K562 (cell line): ENCODE data around the gene MYL12A. TPM values are rescaled to one million over a fixed set of nuclear protein-coding genes. Genes with fewer than 3 reads are reported as not detected.
A peak's percentile ranks its signal among the peaks of the same experiment; 100 is the strongest.

Experiments used
- MTA2 ChIP-seq: fragments of 450-650 bp; IDR thresholded peaks from 2 replicates; pipeline ENCODE4 v1.6.1; 2016; ENCODE audit warnings: low read depth
- NEUROD1 ChIP-seq: fragments of 150-350 bp; IDR thresholded peaks from 2 replicates; pipeline ENCODE4 v1.6.1; 2014; ENCODE audit warnings: borderline replicate concordance, low read length, low read depth; ENCODE audit not compliant: partially characterized antibody
- NFXL1 ChIP-seq: fragments of 450-650 bp; formaldehyde crosslinking; IDR thresholded peaks from 2 replicates; pipeline ENCODE4 v1.4.0; 2021; ENCODE audit warnings: mild to moderate bottlenecking
- RB1 ChIP-seq: fragments of 450-650 bp; IDR thresholded peaks from 2 replicates; pipeline ENCODE4 v1.6.1; 2017; ENCODE audit warnings: low read depth, mild to moderate bottlenecking
- SIX5 ChIP-seq, 2 experiments: IDR thresholded peaks; 2 replicates each; pipeline ENCODE4 v1.6.1; 2011; ENCODE audit warnings: low read length in 2 of 2, borderline replicate concordance in 1 of 2, low read depth in 1 of 2, mild to moderate bottlenecking in 1 of 2, moderate library complexity in 1 of 2; ENCODE audit not compliant: insufficient read depth in 1 of 2
- SMARCA4 ChIP-seq: fragments of 450-650 bp; IDR thresholded peaks from 2 replicates; pipeline ENCODE4 v1.6.1; 2016
- ZEB2 ChIP-seq: fragments of 450-650 bp; IDR thresholded peaks from 2 replicates; pipeline ENCODE4 v1.6.1; 2016
- ZNF551 ChIP-seq: fragments of 250-450 bp; sonication (Bioruptor Pico); IDR thresholded peaks from 2 replicates; pipeline ENCODE4 v1.5.0; 2021; ENCODE audit warnings: mild to moderate bottlenecking, moderate library complexity
- polyA plus RNA-seq, 8 experiments: library from polyadenylated mRNA; depleted of rRNA in 4 of 8; stranded (reverse) in 5 of 8; unstranded in 3 of 8; fragments of >200 nt; fragmentation: Nextera tagmentation in 2 of 8; fragmentation: Illumina TruSeq in 1 of 8; extraction: Ambion mirVana in 2 of 8; extraction: Trizol in 1 of 8; gene quantifications; 2 replicates each; pipeline versions ENCODE4 v1.2.1 to v1.2.3, GENCODE V29; 2011 to 2014; ENCODE audit warnings: inconsistent platforms in 1 of 8, missing spikeins in 1 of 8
- total RNA-seq, 7 experiments: library from RNA; depleted of rRNA in 6 of 7; stranded (reverse); fragments of >200 nt in 6 of 7; fragmentation: Illumina TruSeq in 2 of 7; extraction: Trizol in 2 of 7; gene quantifications; 2 replicates each; pipeline versions ENCODE4 v1.2.1 to v1.2.3, GENCODE V29; 2011 to 2021; ENCODE audit warnings: low replicate concordance in 1 of 7
- TF ChIP-seq, protein P1 (sequence below): fragments of 200-800 bp; sonication (Bioruptor generic); IDR thresholded peaks from 2 replicates; pipeline ENCODE4 v1.6.1; 2017; ENCODE audit warnings: missing genetic modification characterization, missing compliant biosample characterization
- TF ChIP-seq, protein P2 (sequence below): fragments of 450-650 bp; formaldehyde crosslinking; IDR thresholded peaks from 2 replicates; pipeline ENCODE4 v1.4.0; 2022; ENCODE audit warnings: missing genetic modification characterization
- TF ChIP-seq, protein P3 (sequence below): sonication (generic); formaldehyde crosslinking; IDR thresholded peaks from 2 replicates; pipeline ENCODE4 v1.8.1; 2023; ENCODE audit warnings: mild to moderate bottlenecking, missing genetic modification reagents
- TF ChIP-seq, protein P4 (sequence below), 2 experiments: fragments of 450-650 bp; IDR thresholded peaks; 2 replicates each; pipeline ENCODE4 v1.6.1; 2018; ENCODE audit warnings: mild to moderate bottlenecking in 2 of 2, low read depth in 1 of 2; ENCODE audit not compliant: partially characterized antibody in 2 of 2
- TF ChIP-seq, protein P5 (sequence below), 2 experiments: fragments of 250-450 bp in 1 of 2; fragments of 450-650 bp in 1 of 2; sonication (Bioruptor Pico) in 1 of 2; IDR thresholded peaks; 2 replicates each; pipeline versions ENCODE4 v1.6.1 to v1.8.0; 2016 to 2021; ENCODE audit warnings: mild to moderate bottlenecking in 2 of 2, moderate library complexity in 2 of 2, missing compliant biosample characterization in 1 of 2, missing genetic modification characterization in 1 of 2

Gene MYL12A
- total and polyA plus RNA-seq, 9 of the 15 experiments (the other 6 are each of a cell fraction or from before 2014, with no cell fraction given), result 308 to 1,031 (median 559) TPM

DNA sequence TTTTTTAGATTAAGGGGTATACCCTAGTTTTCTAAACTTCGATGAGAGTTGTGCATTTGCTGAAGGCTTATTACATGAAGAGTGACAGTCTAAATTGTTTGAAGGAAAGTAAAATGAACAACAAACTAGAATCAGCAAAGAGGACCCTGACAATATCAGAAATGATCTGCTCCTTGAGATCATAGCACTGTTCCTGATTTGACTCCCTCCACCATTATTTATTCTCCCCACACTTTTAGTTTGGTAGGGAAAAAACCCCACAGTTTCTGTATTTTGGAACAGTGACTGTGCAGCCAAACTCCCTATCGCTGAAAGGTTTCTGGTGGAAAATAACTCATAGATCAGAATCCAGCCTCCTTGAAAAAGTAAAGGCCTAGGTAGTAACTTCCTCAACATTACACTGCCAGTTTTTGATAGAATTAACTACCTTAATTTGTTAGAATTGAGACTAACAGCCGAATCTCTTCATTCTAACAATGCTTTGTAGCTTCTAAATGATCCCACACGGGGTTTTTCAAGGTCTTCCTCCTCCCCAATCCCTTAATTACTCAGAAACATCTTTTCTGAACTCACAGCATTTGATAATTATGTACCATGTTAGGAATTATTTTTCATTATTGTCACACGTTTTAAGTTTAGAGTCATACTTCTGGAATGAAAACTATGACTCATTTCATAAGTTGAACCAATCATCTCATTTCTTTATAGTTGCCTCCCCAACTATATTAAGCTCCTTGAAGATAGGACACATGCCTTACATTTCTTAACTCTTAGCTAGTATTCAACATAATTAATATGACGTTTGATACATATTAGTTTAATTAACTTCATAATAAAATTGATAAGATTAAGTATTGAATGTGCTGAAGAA, 2.9 kb downstream of the MYL12A start (continued):
- TF ChIP-seq, protein P1, sequence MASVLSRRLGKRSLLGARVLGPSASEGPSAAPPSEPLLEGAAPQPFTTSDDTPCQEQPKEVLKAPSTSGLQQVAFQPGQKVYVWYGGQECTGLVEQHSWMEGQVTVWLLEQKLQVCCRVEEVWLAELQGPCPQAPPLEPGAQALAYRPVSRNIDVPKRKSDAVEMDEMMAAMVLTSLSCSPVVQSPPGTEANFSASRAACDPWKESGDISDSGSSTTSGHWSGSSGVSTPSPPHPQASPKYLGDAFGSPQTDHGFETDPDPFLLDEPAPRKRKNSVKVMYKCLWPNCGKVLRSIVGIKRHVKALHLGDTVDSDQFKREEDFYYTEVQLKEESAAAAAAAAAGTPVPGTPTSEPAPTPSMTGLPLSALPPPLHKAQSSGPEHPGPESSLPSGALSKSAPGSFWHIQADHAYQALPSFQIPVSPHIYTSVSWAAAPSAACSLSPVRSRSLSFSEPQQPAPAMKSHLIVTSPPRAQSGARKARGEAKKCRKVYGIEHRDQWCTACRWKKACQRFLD (CRISPR knock-in tag), result no peak
- TF ChIP-seq SMARCA4 (peak; percentile 37; the same call in 1 of the 2 replicates), NEUROD1 (no peak), NFXL1 (CRISPR knock-in tag) (peak; percentile 58; the same call in 1 of the 2 replicates), MTA2 (no peak), SIX5 (IDR thresholded peaks at IDR 0.05; ENCODE audit: borderline replicate concordance in 1 of 2, insufficient read depth in 1 of 2, low read depth in 1 of 2, low read length in 2 of 2) (no peak), ZNF551 (peak; percentile 82; the same call in 1 of the 2 replicates), ZEB2 (no peak), RB1 (no peak)
- TF ChIP-seq, protein P2, sequence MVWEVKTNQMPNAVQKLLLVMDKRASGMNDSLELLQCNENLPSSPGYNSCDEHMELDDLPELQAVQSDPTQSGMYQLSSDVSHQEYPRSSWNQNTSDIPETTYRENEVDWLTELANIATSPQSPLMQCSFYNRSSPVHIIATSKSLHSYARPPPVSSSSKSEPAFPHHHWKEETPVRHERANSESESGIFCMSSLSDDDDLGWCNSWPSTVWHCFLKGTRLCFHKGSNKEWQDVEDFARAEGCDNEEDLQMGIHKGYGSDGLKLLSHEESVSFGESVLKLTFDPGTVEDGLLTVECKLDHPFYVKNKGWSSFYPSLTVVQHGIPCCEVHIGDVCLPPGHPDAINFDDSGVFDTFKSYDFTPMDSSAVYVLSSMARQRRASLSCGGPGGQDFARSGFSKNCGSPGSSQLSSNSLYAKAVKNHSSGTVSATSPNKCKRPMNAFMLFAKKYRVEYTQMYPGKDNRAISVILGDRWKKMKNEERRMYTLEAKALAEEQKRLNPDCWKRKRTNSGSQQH (CRISPR knock-in tag), result peak; percentile 60; the same call in 1 of the 2 replicates
- TF ChIP-seq, protein P3, sequence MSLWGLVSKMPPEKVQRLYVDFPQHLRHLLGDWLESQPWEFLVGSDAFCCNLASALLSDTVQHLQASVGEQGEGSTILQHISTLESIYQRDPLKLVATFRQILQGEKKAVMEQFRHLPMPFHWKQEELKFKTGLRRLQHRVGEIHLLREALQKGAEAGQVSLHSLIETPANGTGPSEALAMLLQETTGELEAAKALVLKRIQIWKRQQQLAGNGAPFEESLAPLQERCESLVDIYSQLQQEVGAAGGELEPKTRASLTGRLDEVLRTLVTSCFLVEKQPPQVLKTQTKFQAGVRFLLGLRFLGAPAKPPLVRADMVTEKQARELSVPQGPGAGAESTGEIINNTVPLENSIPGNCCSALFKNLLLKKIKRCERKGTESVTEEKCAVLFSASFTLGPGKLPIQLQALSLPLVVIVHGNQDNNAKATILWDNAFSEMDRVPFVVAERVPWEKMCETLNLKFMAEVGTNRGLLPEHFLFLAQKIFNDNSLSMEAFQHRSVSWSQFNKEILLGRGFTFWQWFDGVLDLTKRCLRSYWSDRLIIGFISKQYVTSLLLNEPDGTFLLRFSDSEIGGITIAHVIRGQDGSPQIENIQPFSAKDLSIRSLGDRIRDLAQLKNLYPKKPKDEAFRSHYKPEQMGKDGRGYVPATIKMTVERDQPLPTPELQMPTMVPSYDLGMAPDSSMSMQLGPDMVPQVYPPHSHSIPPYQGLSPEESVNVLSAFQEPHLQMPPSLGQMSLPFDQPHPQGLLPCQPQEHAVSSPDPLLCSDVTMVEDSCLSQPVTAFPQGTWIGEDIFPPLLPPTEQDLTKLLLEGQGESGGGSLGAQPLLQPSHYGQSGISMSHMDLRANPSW, result no peak
- TF ChIP-seq, protein P4, sequence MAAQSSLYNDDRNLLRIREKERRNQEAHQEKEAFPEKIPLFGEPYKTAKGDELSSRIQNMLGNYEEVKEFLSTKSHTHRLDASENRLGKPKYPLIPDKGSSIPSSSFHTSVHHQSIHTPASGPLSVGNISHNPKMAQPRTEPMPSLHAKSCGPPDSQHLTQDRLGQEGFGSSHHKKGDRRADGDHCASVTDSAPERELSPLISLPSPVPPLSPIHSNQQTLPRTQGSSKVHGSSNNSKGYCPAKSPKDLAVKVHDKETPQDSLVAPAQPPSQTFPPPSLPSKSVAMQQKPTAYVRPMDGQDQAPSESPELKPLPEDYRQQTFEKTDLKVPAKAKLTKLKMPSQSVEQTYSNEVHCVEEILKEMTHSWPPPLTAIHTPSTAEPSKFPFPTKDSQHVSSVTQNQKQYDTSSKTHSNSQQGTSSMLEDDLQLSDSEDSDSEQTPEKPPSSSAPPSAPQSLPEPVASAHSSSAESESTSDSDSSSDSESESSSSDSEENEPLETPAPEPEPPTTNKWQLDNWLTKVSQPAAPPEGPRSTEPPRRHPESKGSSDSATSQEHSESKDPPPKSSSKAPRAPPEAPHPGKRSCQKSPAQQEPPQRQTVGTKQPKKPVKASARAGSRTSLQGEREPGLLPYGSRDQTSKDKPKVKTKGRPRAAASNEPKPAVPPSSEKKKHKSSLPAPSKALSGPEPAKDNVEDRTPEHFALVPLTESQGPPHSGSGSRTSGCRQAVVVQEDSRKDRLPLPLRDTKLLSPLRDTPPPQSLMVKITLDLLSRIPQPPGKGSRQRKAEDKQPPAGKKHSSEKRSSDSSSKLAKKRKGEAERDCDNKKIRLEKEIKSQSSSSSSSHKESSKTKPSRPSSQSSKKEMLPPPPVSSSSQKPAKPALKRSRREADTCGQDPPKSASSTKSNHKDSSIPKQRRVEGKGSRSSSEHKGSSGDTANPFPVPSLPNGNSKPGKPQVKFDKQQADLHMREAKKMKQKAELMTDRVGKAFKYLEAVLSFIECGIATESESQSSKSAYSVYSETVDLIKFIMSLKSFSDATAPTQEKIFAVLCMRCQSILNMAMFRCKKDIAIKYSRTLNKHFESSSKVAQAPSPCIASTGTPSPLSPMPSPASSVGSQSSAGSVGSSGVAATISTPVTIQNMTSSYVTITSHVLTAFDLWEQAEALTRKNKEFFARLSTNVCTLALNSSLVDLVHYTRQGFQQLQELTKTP (IDR thresholded peaks at IDR 0.05; ENCODE audit: low read depth in 1 of 2, partially characterized antibody in 2 of 2), result peak in 1 of 2 experiments; percentile 12
- TF ChIP-seq, protein P5, sequence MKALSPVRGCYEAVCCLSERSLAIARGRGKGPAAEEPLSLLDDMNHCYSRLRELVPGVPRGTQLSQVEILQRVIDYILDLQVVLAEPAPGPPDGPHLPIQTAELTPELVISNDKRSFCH (CRISPR knock-in tag; IDR thresholded peaks at IDR 0.05), result no peak
- TF ChIP-seq, protein P5 (tag; IDR thresholded peaks at IDR 0.05), result 0 out of 2 replicates have a peak, but pooled peaks have one; percentile 15
